ENCODE data around the gene RALGPS1.

Gene RALGPS1

DNA sequence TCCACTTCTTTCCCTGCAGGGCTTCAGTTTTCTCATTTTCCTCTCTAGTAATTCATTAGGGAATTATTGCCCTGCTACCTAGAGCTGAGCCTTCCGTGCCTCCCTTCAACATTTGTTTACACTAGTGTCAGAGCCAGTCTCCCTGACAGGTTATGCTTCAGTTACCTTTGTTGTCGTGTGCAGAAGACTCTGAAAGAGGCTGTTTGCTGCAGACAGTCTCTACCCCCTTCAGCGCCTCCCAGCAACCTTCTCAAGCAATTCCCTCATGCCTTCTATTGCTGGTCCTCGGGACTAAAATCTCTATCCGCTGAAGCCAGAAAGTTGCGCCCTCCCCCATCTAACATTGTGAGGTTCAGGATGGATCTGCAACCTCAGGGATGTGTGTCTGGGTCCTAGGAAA lies 12.8 kb downstream of the RALGPS1 start (continued):
- TF ChIP-seq ZNF704 (tag by site-specific recombination; IDR thresholded peaks at IDR 0.05): no peak

DNA sequence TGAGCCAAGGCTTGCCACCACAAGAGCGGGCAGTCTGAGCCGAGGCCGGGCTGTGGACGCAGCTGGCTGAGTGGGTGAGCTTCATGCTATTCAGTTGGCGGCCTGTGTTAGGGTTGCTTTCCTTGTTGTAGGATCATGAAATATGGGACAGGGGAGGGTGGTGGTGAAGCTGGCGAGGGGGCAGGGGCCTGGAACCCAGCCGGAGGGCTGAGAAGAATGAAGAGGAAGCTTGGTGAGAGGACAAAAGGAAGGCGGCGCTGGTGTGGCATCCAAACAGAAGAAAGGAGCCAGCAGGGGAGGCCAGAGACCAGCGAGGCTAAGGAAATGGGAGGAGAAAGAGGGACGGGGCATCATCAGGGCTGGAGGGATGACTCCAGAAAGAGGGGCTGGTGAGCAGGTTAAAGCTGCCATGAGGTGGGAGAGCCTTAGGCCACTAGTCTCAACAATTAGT lies 18.3 kb downstream of the RALGPS1 start:
- Histone ChIP-seq H3K27ac (ENCODE audit: extremely low read depth, low read depth, low read length) (no peak overlapping the region), H3K4me3 (ENCODE audit: low read depth, low read length) (no peak overlapping the region), H3K4me1 (ENCODE audit: control insufficient read depth, insufficient read depth, low read length) (no peaks in the 10 kb centered on the region), H3K36me3 (ENCODE audit: control insufficient read depth in 2 of 2, insufficient read depth in 1 of 2, low read length in 2 of 2) (no peaks in the 10 kb centered on the region), H3K9me3 (ENCODE audit: control insufficient read depth, insufficient read depth, low read depth, low read length) (no peaks in the 10 kb centered on the region)
- ChIA-PET CTCF (interaction anchor here (0.6 to 1.1 kb wide), 5 partner anchors 9 to 860 kb away, joined by 3 read pairs; no protein-coding TSS in a partner anchor), POLR2A (no interaction called here)
- TF ChIP-seq ZNF423 (tag by site-specific recombination; IDR thresholded peaks at IDR 0.05): no peak
- TF ChIP-seq ZNF366 (tag by site-specific recombination; conservative IDR thresholded peaks at IDR 0.05): no peak
- TF ChIP-seq ZNF585B (tag by site-specific recombination; IDR thresholded peaks at IDR 0.05): no peak
- TF ChIP-seq SALL2 (tag by site-specific recombination; IDR thresholded peaks at IDR 0.05; ENCODE audit: borderline replicate concordance): no peak
- TF ChIP-seq ZNF549 (tag by site-specific recombination; IDR thresholded peaks at IDR 0.05): no peak
- no peak for TF ChIP-seq ZSCAN16 (tag by site-specific recombination; IDR thresholded peaks at IDR 0.05)
- no peak for TF ChIP-seq HOXD13 (CRISPR knock-in tag; IDR thresholded peaks at IDR 0.05; ENCODE audit: borderline replicate concordance)
- no peak for TF ChIP-seq SP7 (tag by site-specific recombination; IDR thresholded peaks at IDR 0.05)
- TF ChIP-seq KLF8 (tag by site-specific recombination; IDR thresholded peaks at IDR 0.05): no peak
- no peak for TF ChIP-seq ZNF223 (tag by site-specific recombination; IDR thresholded peaks at IDR 0.05)
- TF ChIP-seq ZNF530 (tag by site-specific recombination; IDR thresholded peaks at IDR 0.05; ENCODE audit: low read depth): no peak
- TF ChIP-seq ZNF501 (tag by site-specific recombination; IDR thresholded peaks at IDR 0.05): no peak
- TF ChIP-seq ZSCAN30 (tag by site-specific recombination; IDR thresholded peaks at IDR 0.05): no peak

DNA sequence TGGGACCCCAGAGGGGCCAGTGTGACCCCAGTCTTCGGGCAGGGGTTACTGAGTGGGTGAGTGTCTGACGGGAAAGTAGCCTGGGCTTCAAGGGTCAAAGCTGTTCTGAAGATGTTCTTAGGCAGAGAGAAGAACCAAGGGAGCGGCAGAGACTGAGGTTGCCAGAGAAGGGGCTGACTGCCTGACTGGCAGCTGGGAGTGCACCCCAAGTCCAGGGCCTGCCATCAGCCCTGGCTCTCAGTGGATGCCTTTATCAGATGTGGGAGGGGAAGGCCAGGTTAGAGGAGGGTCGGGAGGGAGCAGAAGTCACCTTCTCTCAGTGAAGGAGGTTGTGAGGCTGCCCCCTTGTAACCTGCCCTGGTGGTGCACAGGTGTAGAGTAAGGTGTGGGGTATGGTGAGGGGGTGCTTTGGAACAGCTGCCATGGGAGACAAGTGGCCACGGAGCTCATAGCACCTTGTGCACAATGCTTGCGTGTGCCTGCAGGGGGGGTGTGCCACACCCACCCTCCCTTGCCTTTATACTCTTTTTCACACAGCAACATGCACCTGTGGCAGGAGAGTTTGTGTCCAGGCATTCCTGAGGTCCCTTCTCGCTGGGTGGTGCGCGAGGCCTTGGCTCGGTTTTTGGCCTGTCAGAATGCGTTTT lies 18.9 kb downstream of the RALGPS1 start:
- H3K4me3 ChIP-seq (ENCODE audit: low read depth, low read length): no peak overlapping the region
- no peaks in the 10 kb centered on the region for H3K36me3 ChIP-seq (ENCODE audit: control insufficient read depth in 2 of 2, insufficient read depth in 1 of 2, low read length in 2 of 2)
- CTCF ChIA-PET: interaction anchor here (0.6 to 1.3 kb wide), 4 partner anchors 8 to 128 kb away, joined by 3 to 6 read pairs (median 3); partner anchors contain the start of gene ZBTB43
- H3K27ac ChIP-seq (ENCODE audit: extremely low read depth, low read depth, low read length): no peak overlapping the region
- H3K4me1 ChIP-seq (ENCODE audit: control insufficient read depth, insufficient read depth, low read length): no peaks in the 10 kb centered on the region
- H3K9me3 ChIP-seq (ENCODE audit: control insufficient read depth, insufficient read depth, low read depth, low read length): no peaks in the 10 kb centered on the region
- POLR2A ChIA-PET: no interaction called here
- TF ChIP-seq INSM2 (tag by site-specific recombination; IDR thresholded peaks at IDR 0.05) (no peak), ZNF211 (tag by site-specific recombination; IDR thresholded peaks at IDR 0.05; ENCODE audit: low read depth) (no peak), ZNF132 (tag by site-specific recombination; IDR thresholded peaks at IDR 0.05; ENCODE audit: borderline replicate concordance) (no peak), ZNF112 (tag by site-specific recombination; IDR thresholded peaks at IDR 0.05) (no peak), SCRT2 (tag by site-specific recombination; IDR thresholded peaks at IDR 0.05) (peak; percentile 76; the same call in 1 of the 2 replicates), ZFP37 (tag by site-specific recombination; IDR thresholded peaks at IDR 0.05) (no peak), ZNF843 (tag by site-specific recombination; IDR thresholded peaks at IDR 0.05) (no peak), SP3 (tag by site-specific recombination; IDR thresholded peaks at IDR 0.05) (no peak), ZNF341 (tag by site-specific recombination; IDR thresholded peaks at IDR 0.05; ENCODE audit: low read depth) (0 out of 2 replicates have a peak, but pooled peaks have one; percentile 28), ZNF521 (tag by site-specific recombination; IDR thresholded peaks at IDR 0.05) (no peak)
- TF ChIP-seq, protein P1, sequence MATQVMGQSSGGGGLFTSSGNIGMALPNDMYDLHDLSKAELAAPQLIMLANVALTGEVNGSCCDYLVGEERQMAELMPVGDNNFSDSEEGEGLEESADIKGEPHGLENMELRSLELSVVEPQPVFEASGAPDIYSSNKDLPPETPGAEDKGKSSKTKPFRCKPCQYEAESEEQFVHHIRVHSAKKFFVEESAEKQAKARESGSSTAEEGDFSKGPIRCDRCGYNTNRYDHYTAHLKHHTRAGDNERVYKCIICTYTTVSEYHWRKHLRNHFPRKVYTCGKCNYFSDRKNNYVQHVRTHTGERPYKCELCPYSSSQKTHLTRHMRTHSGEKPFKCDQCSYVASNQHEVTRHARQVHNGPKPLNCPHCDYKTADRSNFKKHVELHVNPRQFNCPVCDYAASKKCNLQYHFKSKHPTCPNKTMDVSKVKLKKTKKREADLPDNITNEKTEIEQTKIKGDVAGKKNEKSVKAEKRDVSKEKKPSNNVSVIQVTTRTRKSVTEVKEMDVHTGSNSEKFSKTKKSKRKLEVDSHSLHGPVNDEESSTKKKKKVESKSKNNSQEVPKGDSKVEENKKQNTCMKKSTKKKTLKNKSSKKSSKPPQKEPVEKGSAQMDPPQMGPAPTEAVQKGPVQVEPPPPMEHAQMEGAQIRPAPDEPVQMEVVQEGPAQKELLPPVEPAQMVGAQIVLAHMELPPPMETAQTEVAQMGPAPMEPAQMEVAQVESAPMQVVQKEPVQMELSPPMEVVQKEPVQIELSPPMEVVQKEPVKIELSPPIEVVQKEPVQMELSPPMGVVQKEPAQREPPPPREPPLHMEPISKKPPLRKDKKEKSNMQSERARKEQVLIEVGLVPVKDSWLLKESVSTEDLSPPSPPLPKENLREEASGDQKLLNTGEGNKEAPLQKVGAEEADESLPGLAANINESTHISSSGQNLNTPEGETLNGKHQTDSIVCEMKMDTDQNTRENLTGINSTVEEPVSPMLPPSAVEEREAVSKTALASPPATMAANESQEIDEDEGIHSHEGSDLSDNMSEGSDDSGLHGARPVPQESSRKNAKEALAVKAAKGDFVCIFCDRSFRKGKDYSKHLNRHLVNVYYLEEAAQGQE (tag by site-specific recombination; IDR thresholded peaks at IDR 0.05): no peak
- TF ChIP-seq, protein P2, sequence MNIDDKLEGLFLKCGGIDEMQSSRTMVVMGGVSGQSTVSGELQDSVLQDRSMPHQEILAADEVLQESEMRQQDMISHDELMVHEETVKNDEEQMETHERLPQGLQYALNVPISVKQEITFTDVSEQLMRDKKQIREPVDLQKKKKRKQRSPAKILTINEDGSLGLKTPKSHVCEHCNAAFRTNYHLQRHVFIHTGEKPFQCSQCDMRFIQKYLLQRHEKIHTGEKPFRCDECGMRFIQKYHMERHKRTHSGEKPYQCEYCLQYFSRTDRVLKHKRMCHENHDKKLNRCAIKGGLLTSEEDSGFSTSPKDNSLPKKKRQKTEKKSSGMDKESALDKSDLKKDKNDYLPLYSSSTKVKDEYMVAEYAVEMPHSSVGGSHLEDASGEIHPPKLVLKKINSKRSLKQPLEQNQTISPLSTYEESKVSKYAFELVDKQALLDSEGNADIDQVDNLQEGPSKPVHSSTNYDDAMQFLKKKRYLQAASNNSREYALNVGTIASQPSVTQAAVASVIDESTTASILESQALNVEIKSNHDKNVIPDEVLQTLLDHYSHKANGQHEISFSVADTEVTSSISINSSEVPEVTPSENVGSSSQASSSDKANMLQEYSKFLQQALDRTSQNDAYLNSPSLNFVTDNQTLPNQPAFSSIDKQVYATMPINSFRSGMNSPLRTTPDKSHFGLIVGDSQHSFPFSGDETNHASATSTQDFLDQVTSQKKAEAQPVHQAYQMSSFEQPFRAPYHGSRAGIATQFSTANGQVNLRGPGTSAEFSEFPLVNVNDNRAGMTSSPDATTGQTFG (tag by site-specific recombination; IDR thresholded peaks at IDR 0.05; ENCODE audit: borderline replicate concordance): no peak
